HCT116 (cell line): ENCODE results near the gene TMEM9B. TPM values are rescaled to one million over a fixed set of nuclear protein-coding genes. Genes with fewer than 3 reads are reported as not detected.

ENCODE experiments used
- ATAC-seq: fragments of 200-7000 bp; cut with Tn5 transposase; 2 replicates; pipeline ENCODE4 v1.9.1; 2020; ENCODE audit warnings: mild to moderate bottlenecking, moderate library complexity
- BruUV-seq: library from RNA; stranded (reverse); fragments of 400-500 nt; replicated peaks from 2 replicates; lab custom pipeline; 2021; lab: Mats Ljungman, UMichigan
- CTCF ChIA-PET: fragments of 300-600 bp; sonication (Branson Sonifier 250); formaldehyde crosslinking; loops from one replicate; lab custom pipeline; 2021; ENCODE audit warnings: antibody characterized with exemption; lab: Charles Lee
- POLR2A ChIA-PET: fragments of 300-600, 350-600 bp; sonication (Branson Sonifier 250); formaldehyde crosslinking; loops from one replicate; lab custom pipeline; 2021; ENCODE audit warnings: antibody characterized with exemption; lab: Charles Lee
- RAD21 ChIA-PET, 2 experiments: fragments of 300-600 bp; sonication (Branson Sonifier 250); formaldehyde crosslinking; loops; one replicate each; lab custom pipeline; 2023; ENCODE audit warnings: low total read pairs in 2 of 2; ENCODE audit not compliant: uncharacterized antibody in 2 of 2, unreplicated experiment in 2 of 2, low non-redundant PET in 1 of 2; lab: Charles Lee
- DNase-seq: peaks from one replicate; pipeline ENCODE4 v3.0.0-alpha.2; 2010; ENCODE audit warnings: low read depth, low spot score
- H2AFZ ChIP-seq: fragments of 200-600 bp; shearing (Covaris generic), sonication (generic); 2 replicates; pipeline ENCODE4 v1.6.1; 2017; ENCODE audit warnings: low read depth, mixed run types, mixed read lengths, antibody characterized with exemption, low read length; ENCODE audit not compliant: poor library complexity, severe bottlenecking
- H3K27ac ChIP-seq: 2 replicates; pipeline ENCODE4 v1.5.1; 2012; ENCODE audit warnings: low read depth, low read length
- H3K27me3 ChIP-seq: fragments of 200-600 bp; sonication (generic); 2 replicates; pipeline ENCODE4 v1.6.1; 2016; ENCODE audit warnings: mixed run types, low read length, mixed read lengths; ENCODE audit not compliant: insufficient read depth
- H3K36me3 ChIP-seq, 2 experiments: fragments of 200-500 bp in 1 of 2; fragments of 200-600 bp in 1 of 2; sonication (Bioruptor generic) in 1 of 2; sonication (generic) in 1 of 2; 2 replicates each; pipeline versions ENCODE4 v1.5.1 to v1.6.1; 2014 to 2016; ENCODE audit warnings: low read length in 2 of 2, inconsistent platforms in 1 of 2, mixed read lengths in 1 of 2, mixed run types in 1 of 2; ENCODE audit not compliant: insufficient read depth in 2 of 2, control insufficient read depth in 1 of 2
- H3K4me1 ChIP-seq, 2 experiments: fragments of 200-600 bp in 1 of 2; sonication (generic) in 1 of 2; 2 replicates each; pipeline versions ENCODE4 v1.5.1 to v1.6.1; 2012 to 2017; ENCODE audit warnings: low read length in 2 of 2, inconsistent platforms in 1 of 2, mild to moderate bottlenecking in 1 of 2, mixed read lengths in 1 of 2, mixed run types in 1 of 2, moderate library complexity in 1 of 2; ENCODE audit not compliant: insufficient read depth in 2 of 2, control insufficient read depth in 1 of 2
- H3K4me2 ChIP-seq: fragments of 200-600 bp; sonication (generic); 2 replicates; pipeline ENCODE4 v1.6.1; 2017; ENCODE audit warnings: mixed run types, low read length, mixed read lengths
- H3K4me3 ChIP-seq, 2 experiments: fragments of 200-600 bp in 1 of 2; sonication (generic) in 1 of 2; replicated peaks in 1 of 2; 2 replicates each; pipeline ENCODE4 v1.5.1; 2011 to 2016; ENCODE audit warnings: low read length in 2 of 2, control low read depth in 1 of 2, low read depth in 1 of 2, mild to moderate bottlenecking in 1 of 2, mixed read lengths in 1 of 2, mixed run types in 1 of 2
- H3K79me2 ChIP-seq: fragments of 200-600 bp; sonication (generic); 2 replicates; pipeline ENCODE4 v1.6.1; 2017; ENCODE audit warnings: mild to moderate bottlenecking, mixed run types, low read length, moderate library complexity, mixed read lengths; ENCODE audit not compliant: insufficient read depth
- H3K9ac ChIP-seq: fragments of 200-600 bp; sonication (generic); 2 replicates; pipeline ENCODE4 v1.6.1; 2016; ENCODE audit warnings: low read length, mixed read lengths
- H3K9me2 ChIP-seq: fragments of 200-600 bp; sonication (generic), shearing (Covaris generic); 2 replicates; pipeline ENCODE4 v1.6.1; 2017; ENCODE audit warnings: mixed run types, mild to moderate bottlenecking, moderate library complexity; ENCODE audit not compliant: insufficient read depth
- H3K9me3 ChIP-seq, 2 experiments: fragments of 200-500 bp in 1 of 2; fragments of 200-600 bp in 1 of 2; sonication (Bioruptor generic) in 1 of 2; sonication (generic) in 1 of 2; 2 replicates each; pipeline ENCODE4 v1.6.1; 2014 to 2017; ENCODE audit warnings: low read length in 2 of 2, mixed read lengths in 2 of 2, inconsistent platforms in 1 of 2, low read depth in 1 of 2, mild to moderate bottlenecking in 1 of 2, mixed run types in 1 of 2, moderate library complexity in 1 of 2; ENCODE audit not compliant: control insufficient read depth in 1 of 2, insufficient read depth in 1 of 2
- H4K20me1 ChIP-seq: fragments of 200-600 bp; sonication (generic), shearing (Covaris generic); 2 replicates; pipeline ENCODE4 v1.6.1; 2017; ENCODE audit warnings: mixed run types, mild to moderate bottlenecking, moderate library complexity; ENCODE audit not compliant: insufficient read depth
- ATF3 ChIP-seq: IDR thresholded peaks from 2 replicates; pipeline ENCODE4 v1.6.1; 2012
- CBX3 ChIP-seq: IDR thresholded peaks from 2 replicates; pipeline ENCODE4 v1.6.1; 2012; ENCODE audit warnings: low read depth
- EZH2 ChIP-seq: fragments of 200-600 bp; sonication (generic); IDR thresholded peaks from 2 replicates; pipeline ENCODE4 v1.6.1; 2017; ENCODE audit warnings: antibody characterized with exemption, mixed run types
- FOSL1 ChIP-seq: IDR thresholded peaks from 2 replicates; pipeline ENCODE4 v1.6.1; 2012; ENCODE audit warnings: low read depth
- JUND ChIP-seq: IDR thresholded peaks from 2 replicates; pipeline ENCODE4 v1.6.1; 2012
- RAD21 ChIP-seq: IDR thresholded peaks from 2 replicates; pipeline ENCODE4 v1.6.1; 2012; ENCODE audit warnings: low read depth, mild to moderate bottlenecking
- REST ChIP-seq: IDR thresholded peaks from 2 replicates; pipeline ENCODE4 v1.6.1; 2012; ENCODE audit warnings: low read depth
- SIN3A ChIP-seq: IDR thresholded peaks from 2 replicates; pipeline ENCODE4 v1.6.1; 2012; ENCODE audit warnings: low read depth
- SRF ChIP-seq: IDR thresholded peaks from 2 replicates; pipeline ENCODE4 v1.6.1; 2012; ENCODE audit warnings: low read depth
- TCF7L2 ChIP-seq: IDR thresholded peaks from 2 replicates; pipeline ENCODE4 v1.7.0; 2011; ENCODE audit warnings: borderline replicate concordance, inconsistent platforms; ENCODE audit not compliant: insufficient read depth, insufficient read length; ENCODE audit errors: extremely low read depth
- intact Hi-C: fragments of 100-400 bp; cut with micrococcal nuclease; formaldehyde crosslinking; loops from 2 replicates; pipeline ENCODE4 v1.10.0; 2022
- total RNA-seq: library from RNA; stranded (reverse); gene quantifications from one replicate; pipeline ENCODE4 v1.2.1, GENCODE V29; 2021; ENCODE audit not compliant: unreplicated experiment

The TMEM9B gene
- total RNA-seq, 1 experiment from 2014 or later = 26.8 TPM

- Histone ChIP-seq H3K36me3 (no peaks in the 10 kb centered on the region), H3K4me1 (peaks cover 0 to 5% of the 10 kb centered on the region in 2 experiments; a peak in 1 of 4 replicates), H3K4me3 (no peak within 1 kb of the TSS), H4K20me1 (no peaks in the 10 kb centered on the region), H3K79me2 (no peaks in the 10 kb centered on the region), H3K9me2 (no peaks in the 10 kb centered on the region), H3K9me3 (no peaks in the 10 kb centered on the region), H3K9ac (no peak within 1 kb of the TSS), H3K27ac (no peak within 1 kb of the TSS), H3K4me2 (no peak within 1 kb of the TSS), H2AFZ (no peak within 1 kb of the TSS), H3K27me3 (no peaks in the 10 kb centered on the region)
- BruUV-seq = no TSS peak
- TF ChIP-seq FOSL1 (no peak), SRF (no peak), TCF7L2 (no peak)
- ChIA-PET RAD21 (no interaction called here), POLR2A (no interaction called here), CTCF (no interaction called here)
- intact Hi-C loops = no loop called here
- no peak for DNase-seq
- no peak for ATAC-seq
These were observed 39.4 kb upstream of the TMEM9B start, which contains the start of gene NRIP3 for GRCh38 chr11:9003573-9004182. NRIP3 (minus strand) TSS chr11:9004001; CDS start chr11:9003935, 66 bp downstream.

GRCh38 chr11:9002920-9003572 lies 38.8 kb upstream of the TMEM9B start:
- no peaks in the 10 kb centered on the region for H3K36me3 ChIP-seq
- intact Hi-C loops = no loop called here
- ATAC-seq = no peak
- RAD21 ChIA-PET = no interaction called here
- H3K9me2 ChIP-seq = no peaks in the 10 kb centered on the region
- no peak overlapping the region for H3K9ac ChIP-seq
- no peak overlapping the region for H3K4me2 ChIP-seq
- CTCF ChIA-PET = interaction anchor here (0.7 to 1.0 kb wide), 3 partner anchors 13 to 970 kb away, joined by 3 read pairs; no protein-coding TSS in a partner anchor
- peaks cover 0 to 5% of the 10 kb centered on the region in 2 experiments; a peak in 1 of 4 replicates for H3K4me1 ChIP-seq
- no peaks in the 10 kb centered on the region for H3K9me3 ChIP-seq
- no peaks in the 10 kb centered on the region for H3K79me2 ChIP-seq
- no peak overlapping the region for H3K27ac ChIP-seq
- TF ChIP-seq JUND = no peak
- TF ChIP-seq TCF7L2 = no peak
- TF ChIP-seq EZH2 = no peak
- no peak for TF ChIP-seq SRF
- TF ChIP-seq REST = no peak
- TF ChIP-seq CBX3 = no peak
- no peak for TF ChIP-seq ATF3
- no peak for TF ChIP-seq SIN3A
- TF ChIP-seq RAD21 = no peak
- TF ChIP-seq, all 23 proteins: peak for 0
- POLR2A ChIA-PET = no interaction called here
- no peak for DNase-seq
- H3K27me3 ChIP-seq = no peaks in the 10 kb centered on the region
- BruUV-seq = no TSS peak
- H4K20me1 ChIP-seq = no peaks in the 10 kb centered on the region
- H2AFZ ChIP-seq = no peak overlapping the region
- no peak overlapping the region for H3K4me3 ChIP-seq
